Measurements from ENCODE around the gene EOLA1. TPM values are rescaled to one million over a fixed set of nuclear protein-coding genes. Genes with fewer than 3 reads are reported as not detected.
"Not testable (repeated sequence)": the region's sequence is repeated elsewhere in the genome, so short reads cannot be mapped to it uniquely, and the experiment has no call there.

The EOLA1 gene
- total and polyA plus RNA-seq, 12 donors, result 20.6 to 37.7 (median 26.1) TPM

- Histone ChIP-seq H3K4me1 (peaks cover 0 to 20% (median 5%) of the 10 kb centered on the region in 9 donors), H3K27me3 (no peaks in the 10 kb centered on the region), H3K4me3 (no peak overlapping the region), H3K9me3 (no peaks in the 10 kb centered on the region), H3K36me3 (peaks cover 0 to 91% (median 24%) of the 10 kb centered on the region in 9 donors), H3K27ac (no peak overlapping the region)
- no peak for ATAC-seq
- 94 to 95% methylated on average over 4 of the region's 4 CpGs for WGBS, 2 donors
- no peak for DNase-seq
- intact Hi-C loops (cut with DNase I), result no loop called here
- TF ChIP-seq, protein P1, sequence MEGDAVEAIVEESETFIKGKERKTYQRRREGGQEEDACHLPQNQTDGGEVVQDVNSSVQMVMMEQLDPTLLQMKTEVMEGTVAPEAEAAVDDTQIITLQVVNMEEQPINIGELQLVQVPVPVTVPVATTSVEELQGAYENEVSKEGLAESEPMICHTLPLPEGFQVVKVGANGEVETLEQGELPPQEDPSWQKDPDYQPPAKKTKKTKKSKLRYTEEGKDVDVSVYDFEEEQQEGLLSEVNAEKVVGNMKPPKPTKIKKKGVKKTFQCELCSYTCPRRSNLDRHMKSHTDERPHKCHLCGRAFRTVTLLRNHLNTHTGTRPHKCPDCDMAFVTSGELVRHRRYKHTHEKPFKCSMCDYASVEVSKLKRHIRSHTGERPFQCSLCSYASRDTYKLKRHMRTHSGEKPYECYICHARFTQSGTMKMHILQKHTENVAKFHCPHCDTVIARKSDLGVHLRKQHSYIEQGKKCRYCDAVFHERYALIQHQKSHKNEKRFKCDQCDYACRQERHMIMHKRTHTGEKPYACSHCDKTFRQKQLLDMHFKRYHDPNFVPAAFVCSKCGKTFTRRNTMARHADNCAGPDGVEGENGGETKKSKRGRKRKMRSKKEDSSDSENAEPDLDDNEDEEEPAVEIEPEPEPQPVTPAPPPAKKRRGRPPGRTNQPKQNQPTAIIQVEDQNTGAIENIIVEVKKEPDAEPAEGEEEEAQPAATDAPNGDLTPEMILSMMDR (IDR thresholded peaks at IDR 0.05), result no peak
Observed at GRCh38 chrX:149498767-149499166, 42.0 kb upstream of the EOLA1 start.

GRCh38 chrX:149499766-149500165 is 41.0 kb upstream of the EOLA1 start:
- peaks cover 0 to 81% (median 24%) of the 10 kb centered on the region in 9 donors for H3K36me3 ChIP-seq

GRCh38 chrX:149502923-149503322 is 37.9 kb upstream of the EOLA1 start:
- H3K4me1 ChIP-seq, result peaks cover 0 to 30% (median 5%) of the 10 kb centered on the region in 9 donors
- H3K36me3 ChIP-seq, result peaks cover 0 to 50% (median 10%) of the 10 kb centered on the region in 9 donors
- H3K4me3 ChIP-seq; H3K27ac ChIP-seq; intact Hi-C loops (cut with DNase I); ATAC-seq; DNase-seq; H3K27me3 ChIP-seq; H3K9me3 ChIP-seq: not testable (repeated sequence)
- WGBS, 2 donors, result 76 to 89% methylated on average over 3 to 5 of the region's 5 CpGs

More at GRCh38 chrX:149499766-149500165, 41.0 kb upstream of the EOLA1 start:
- peaks cover 0 to 25% (median 5%) of the 10 kb centered on the region in 9 donors for H3K4me1 ChIP-seq
- no peak for DNase-seq
- no peak for ATAC-seq
- no peak overlapping the region for H3K27ac ChIP-seq
- no peak overlapping the region for H3K4me3 ChIP-seq
- 77 to 79% methylated on average over 5 of the region's 5 CpGs for WGBS, 2 donors
- H3K9me3 ChIP-seq, result no peaks in the 10 kb centered on the region
- TF ChIP-seq, protein P1 (IDR thresholded peaks at IDR 0.05), result no peak
- H3K27me3 ChIP-seq, result no peaks in the 10 kb centered on the region
- intact Hi-C loops (cut with DNase I), result no loop called here

DNA sequence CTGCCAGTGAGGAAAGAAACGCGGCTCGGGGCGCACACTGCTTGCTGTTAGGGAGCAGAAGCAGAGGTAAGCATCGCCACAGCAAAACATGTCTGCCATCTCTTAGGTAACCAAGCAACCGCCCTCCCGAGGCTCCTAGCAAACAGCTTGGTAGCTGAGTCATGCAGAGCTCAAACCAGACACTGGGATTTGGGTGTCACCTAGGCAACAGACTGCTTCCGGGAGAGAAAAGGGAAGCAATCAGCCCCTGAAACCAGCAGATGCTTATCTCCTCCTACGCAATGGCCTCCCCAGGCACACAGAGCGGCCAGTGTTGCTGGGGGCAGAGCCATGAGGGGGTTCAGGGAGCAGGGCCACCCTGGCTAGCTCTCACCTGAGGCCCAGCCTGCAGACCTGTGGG is 37.4 kb upstream of the EOLA1 start:
- H3K9me3 ChIP-seq; H3K27me3 ChIP-seq; intact Hi-C loops (cut with DNase I): not testable (repeated sequence)
- ATAC-seq (peak; percentile 41 to 77 (median 61)), DNase-seq (peak in 1 of 2 donors; percentile 18)
- Histone ChIP-seq H3K27ac (peak overlapping the region in 1 of 10 donors; percentile 44), H3K36me3 (peaks cover 0 to 45% (median 9%) of the 10 kb centered on the region in 9 donors), H3K4me3 (peak overlapping the region in 6 of 10 donors; percentile 67 to 83 (median 76)), H3K4me1 (peaks cover 0 to 30% (median 5%) of the 10 kb centered on the region in 9 donors)
- WGBS, 2 donors, result 30 to 54% methylated on average over 3 to 5 of the region's 10 CpGs

- Histone ChIP-seq H3K27ac (peak overlapping the region; percentile 77 to 95 (median 90)), H3K4me3 (peak overlapping the region; percentile 50 to 83 (median 69)), H3K9me3 (no peaks in the 10 kb centered on the region), H3K4me1 (peaks cover 0 to 30% (median 5%) of the 10 kb centered on the region in 9 donors), H3K27me3 (peaks cover 0 to 9% (median 0%) of the 10 kb centered on the region in 7 donors), H3K36me3 (peaks cover 0 to 35% (median 9%) of the 10 kb centered on the region in 9 donors)
- DNase-seq, result no peak
- 47 to 60% methylated on average over 10 of the region's 10 CpGs for WGBS, 2 donors
- intact Hi-C loops (cut with DNase I), result no loop called here
- TF ChIP-seq, protein P1 (IDR thresholded peaks at IDR 0.05), result peak in 3 of 9 donors; percentile 11 to 32 (median 15)
- peak in 5 of 8 donors; percentile 16 to 44 (median 41) for ATAC-seq
Observed at GRCh38 chrX:149504226-149504914, 36.4 kb upstream of the EOLA1 start.

Data from heart right ventricle (tissue), 16 donors.